NB4 (cell line): Measurements from ENCODE around the gene PSORS1C2.

ENCODE experiments used
- CTCF ChIP-seq: IDR thresholded peaks from one replicate; pipeline ENCODE4 v1.5.1; 2012; ENCODE audit warnings: low read depth, low read length
- MYC ChIP-seq: IDR thresholded peaks from 2 replicates; pipeline ENCODE4 v1.6.1; 2011; ENCODE audit warnings: low read depth, low read length
- POLR2A ChIP-seq: IDR thresholded peaks from 2 replicates; pipeline ENCODE4 v1.6.1; 2011; ENCODE audit warnings: mild to moderate bottlenecking; ENCODE audit not compliant: insufficient read length; ENCODE audit errors: extremely low read depth
- TF ChIP-seq, protein P1 (sequence below): IDR thresholded peaks from 2 replicates; pipeline ENCODE4 v1.6.1; 2011; ENCODE audit warnings: low read depth, low read length

DNA sequence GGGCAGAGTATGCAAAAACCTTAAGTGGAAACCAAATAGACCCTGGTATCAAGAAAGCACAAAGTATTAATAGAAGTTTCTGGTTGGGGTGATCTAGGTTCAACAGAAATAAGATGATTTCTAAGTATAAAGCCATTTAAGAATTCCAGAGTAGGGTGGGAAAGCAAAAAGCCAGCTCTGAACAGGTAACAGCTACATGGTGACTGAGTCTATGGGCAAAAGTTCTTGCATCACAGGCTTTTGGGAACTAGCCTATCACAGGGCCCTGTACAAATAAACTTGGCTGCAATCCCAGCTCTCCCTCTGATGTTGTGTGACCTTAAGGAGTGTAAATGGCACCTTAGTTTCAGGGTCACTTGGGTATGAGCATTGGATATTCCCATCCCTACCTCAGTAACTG is 25.1 kb upstream of the PSORS1C2 start:
- TF ChIP-seq POLR2A (no peak), CTCF (no peak), MYC (no peak)
- TF ChIP-seq, protein P1, sequence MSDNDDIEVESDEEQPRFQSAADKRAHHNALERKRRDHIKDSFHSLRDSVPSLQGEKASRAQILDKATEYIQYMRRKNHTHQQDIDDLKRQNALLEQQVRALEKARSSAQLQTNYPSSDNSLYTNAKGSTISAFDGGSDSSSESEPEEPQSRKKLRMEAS: no peak
